Liver (tissue), 9 donors: Measurements from ENCODE around the gene CRHR1. TPM values are rescaled to one million over a fixed set of nuclear protein-coding genes. Genes with fewer than 3 reads are reported as not detected.

Experiments
- DNase-seq: peaks from one replicate; pipeline ENCODE4 v3.0.0-alpha.2; 2017; ENCODE audit warnings: low spot score
- H3K27ac ChIP-seq, 2 donors: one replicate each; pipeline ENCODE4 v1.7.0; 2013; ENCODE audit warnings: inconsistent platforms in 2 of 2, low read length in 2 of 2, control low read depth in 1 of 2, low read depth in 1 of 2, mild to moderate bottlenecking in 1 of 2
- H3K27me3 ChIP-seq, 4 donors: one replicate each; pipeline versions ENCODE4 v1.6.1 to v1.7.0; 2013; ENCODE audit warnings: low read length in 3 of 4, inconsistent platforms in 1 of 4, mild to moderate bottlenecking in 1 of 4, moderate library complexity in 1 of 4; ENCODE audit not compliant: control insufficient read depth in 4 of 4, insufficient read depth in 4 of 4
- H3K36me3 ChIP-seq, 4 donors: one replicate each; pipeline versions ENCODE4 v1.6.1 to v1.7.0; 2013; ENCODE audit warnings: low read length in 3 of 4, mild to moderate bottlenecking in 3 of 4, low read depth in 1 of 4, moderate library complexity in 1 of 4; ENCODE audit not compliant: control insufficient read depth in 4 of 4, insufficient read depth in 3 of 4
- H3K4me1 ChIP-seq, 4 donors: one replicate each; pipeline versions ENCODE4 v1.6.1 to v1.7.0; 2013; ENCODE audit warnings: low read length in 3 of 4, mild to moderate bottlenecking in 3 of 4, moderate library complexity in 1 of 4; ENCODE audit not compliant: control insufficient read depth in 4 of 4, insufficient read depth in 4 of 4
- H3K4me3 ChIP-seq, 3 donors: one replicate each; pipeline versions ENCODE4 v1.6.1 to v1.7.0; 2013; ENCODE audit warnings: low read length in 3 of 3, control low read depth in 1 of 3, low read depth in 1 of 3, mild to moderate bottlenecking in 1 of 3
- H3K9ac ChIP-seq, 2 donors: one replicate each; pipeline ENCODE4 v1.7.0; 2013; ENCODE audit warnings: low read length in 2 of 2, mild to moderate bottlenecking in 2 of 2, moderate library complexity in 2 of 2, control low read depth in 1 of 2, low read depth in 1 of 2
- H3K9me3 ChIP-seq, 4 donors: one replicate each; pipeline versions ENCODE4 v1.6.1 to v1.7.0; 2013; ENCODE audit warnings: low read length in 3 of 4; ENCODE audit not compliant: control insufficient read depth in 4 of 4
- EGR1 ChIP-seq, 2 donors: IDR thresholded peaks; 2 replicates each; pipeline ENCODE4 v1.6.1; 2016 to 2018; ENCODE audit warnings: antibody characterized with exemption in 2 of 2, low read depth in 2 of 2
- FOXA1 ChIP-seq: IDR thresholded peaks from 2 replicates; pipeline ENCODE4 v1.6.1; 2016; ENCODE audit warnings: antibody characterized with exemption
- FOXA2 ChIP-seq: IDR thresholded peaks from 2 replicates; pipeline ENCODE4 v1.6.1; 2016; ENCODE audit warnings: antibody characterized with exemption
- GABPA ChIP-seq, 2 donors: IDR thresholded peaks in 1 of 2; conservative IDR thresholded peaks in 1 of 2; 2 replicates each; pipeline ENCODE4 v1.6.1; 2016; ENCODE audit warnings: antibody characterized with exemption in 2 of 2, mild to moderate bottlenecking in 1 of 2, moderate library complexity in 1 of 2
- HNF4A ChIP-seq, 2 donors: conservative IDR thresholded peaks; 2 replicates each; pipeline ENCODE4 v1.6.1; 2016; ENCODE audit warnings: antibody characterized with exemption in 2 of 2, mild to moderate bottlenecking in 2 of 2
- HNF4G ChIP-seq: IDR thresholded peaks from 2 replicates; pipeline ENCODE4 v1.6.1; 2016; ENCODE audit warnings: antibody characterized with exemption
- JUND ChIP-seq, 2 donors: IDR thresholded peaks; 2 replicates each; pipeline ENCODE4 v1.6.1; 2016; ENCODE audit warnings: antibody characterized with exemption in 2 of 2
- NR2F2 ChIP-seq: IDR thresholded peaks from 2 replicates; pipeline ENCODE4 v1.6.1; 2016; ENCODE audit warnings: antibody characterized with exemption
- RAD21 ChIP-seq, 2 donors: IDR thresholded peaks; 2 replicates each; pipeline ENCODE4 v1.6.1; 2016; ENCODE audit warnings: antibody characterized with exemption in 2 of 2, mild to moderate bottlenecking in 2 of 2
- RXRA ChIP-seq, 2 donors: IDR thresholded peaks; 2 replicates each; pipeline ENCODE4 v1.6.1; 2017 to 2018; ENCODE audit warnings: antibody characterized with exemption in 2 of 2, mild to moderate bottlenecking in 1 of 2
- SP1 ChIP-seq: IDR thresholded peaks from 2 replicates; pipeline ENCODE4 v1.6.1; 2018; ENCODE audit warnings: antibody characterized with exemption, mild to moderate bottlenecking
- TAF1 ChIP-seq: conservative IDR thresholded peaks from 2 replicates; pipeline ENCODE4 v1.6.1; 2016; ENCODE audit warnings: antibody characterized with exemption, mild to moderate bottlenecking
- YY1 ChIP-seq: IDR thresholded peaks from 2 replicates; pipeline ENCODE4 v1.6.1; 2016; ENCODE audit warnings: antibody characterized with exemption, mild to moderate bottlenecking
- WGBS: extraction: QIAGEN DNeasy Blood & Tissue Kit; methylation state at CpG from one replicate; pipeline ENCODE4 v1.1.7; 2013; 5-methylcytosine and 5-hydroxymethylcytosine counted together
- polyA plus RNA-seq, 2 donors: library from polyadenylated mRNA; stranded (reverse) in 1 of 2; unstranded in 1 of 2; fragments of 200-250 nt in 1 of 2; fragments of >200 nt in 1 of 2; fragmentation: Nextera tagmentation in 1 of 2; extraction: Ambion mirVana in 1 of 2; gene quantifications; one replicate each; pipeline versions ENCODE4 v1.2.1 to v1.2.3, GENCODE V29; 2013 to 2015
- total RNA-seq, 2 donors: library from RNA; depleted of rRNA; stranded (reverse); fragments of >200 nt; gene quantifications; one replicate each; pipeline ENCODE4 v1.2.3, GENCODE V29; 2014
- TF ChIP-seq, protein P1 (sequence below): fragments of 150-350 bp; IDR thresholded peaks from 2 replicates; pipeline ENCODE4 v1.5.1; 2017; ENCODE audit warnings: improper control_type of control experiment, low read depth, low read length; ENCODE audit not compliant: missing input control
- TF ChIP-seq, protein P2 (sequence below): IDR thresholded peaks from 2 replicates; pipeline ENCODE4 v1.6.1; 2016; ENCODE audit warnings: antibody characterized with exemption
- TF ChIP-seq, protein P3 (sequence below): IDR thresholded peaks from 2 replicates; pipeline ENCODE4 v1.6.1; 2016; ENCODE audit warnings: antibody characterized with exemption, mild to moderate bottlenecking
- TF ChIP-seq, protein P4 (sequence below): IDR thresholded peaks from 2 replicates; pipeline ENCODE4 v1.6.1; 2016; ENCODE audit warnings: antibody characterized with exemption
- TF ChIP-seq, protein P5 (sequence below): IDR thresholded peaks from 2 replicates; pipeline ENCODE4 v1.6.1; 2016; ENCODE audit warnings: antibody characterized with exemption
- donor health status: healthy.
- donor health status: healthy.
- donor health status: healthy.
- donor health status: healthy.
- donor health status: healthy.

The CRHR1 gene
- total and polyA plus RNA-seq, 4 donors, result not detected

DNA sequence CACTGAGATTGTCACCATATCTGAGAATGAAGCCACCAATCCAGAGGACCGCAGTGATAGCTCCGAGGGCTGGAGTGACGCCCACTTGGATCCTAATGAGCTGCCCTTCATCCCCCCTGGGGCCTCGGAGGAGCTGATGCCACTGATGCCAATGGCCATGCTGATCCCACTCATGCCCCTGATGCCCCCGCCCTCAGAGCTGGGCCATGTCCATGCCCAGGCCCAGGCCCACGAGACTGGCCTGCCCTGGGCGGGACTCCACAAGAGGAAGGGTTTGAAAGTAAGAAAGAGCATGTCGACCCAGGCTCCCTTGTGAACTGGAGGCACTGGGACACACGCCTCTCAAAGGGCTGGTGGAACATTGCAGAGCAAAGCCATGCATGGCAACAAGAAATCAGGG, 62.5 kb downstream of the CRHR1 start:
- no peaks in the 10 kb centered on the region for H3K36me3 ChIP-seq
- WGBS, result 85% methylated on average over 9 of the region's 9 CpGs
- H3K9ac ChIP-seq, result no peak overlapping the region
- no peak for DNase-seq
- H3K4me3 ChIP-seq, result no peak overlapping the region
- H3K27me3 ChIP-seq, result no peaks in the 10 kb centered on the region
- no peak for TF ChIP-seq RAD21 (IDR thresholded peaks at IDR 0.05)
- TF ChIP-seq EGR1 (IDR thresholded peaks at IDR 0.05; ENCODE audit: low read depth in 2 of 2), result no peak
- TF ChIP-seq, protein P1, sequence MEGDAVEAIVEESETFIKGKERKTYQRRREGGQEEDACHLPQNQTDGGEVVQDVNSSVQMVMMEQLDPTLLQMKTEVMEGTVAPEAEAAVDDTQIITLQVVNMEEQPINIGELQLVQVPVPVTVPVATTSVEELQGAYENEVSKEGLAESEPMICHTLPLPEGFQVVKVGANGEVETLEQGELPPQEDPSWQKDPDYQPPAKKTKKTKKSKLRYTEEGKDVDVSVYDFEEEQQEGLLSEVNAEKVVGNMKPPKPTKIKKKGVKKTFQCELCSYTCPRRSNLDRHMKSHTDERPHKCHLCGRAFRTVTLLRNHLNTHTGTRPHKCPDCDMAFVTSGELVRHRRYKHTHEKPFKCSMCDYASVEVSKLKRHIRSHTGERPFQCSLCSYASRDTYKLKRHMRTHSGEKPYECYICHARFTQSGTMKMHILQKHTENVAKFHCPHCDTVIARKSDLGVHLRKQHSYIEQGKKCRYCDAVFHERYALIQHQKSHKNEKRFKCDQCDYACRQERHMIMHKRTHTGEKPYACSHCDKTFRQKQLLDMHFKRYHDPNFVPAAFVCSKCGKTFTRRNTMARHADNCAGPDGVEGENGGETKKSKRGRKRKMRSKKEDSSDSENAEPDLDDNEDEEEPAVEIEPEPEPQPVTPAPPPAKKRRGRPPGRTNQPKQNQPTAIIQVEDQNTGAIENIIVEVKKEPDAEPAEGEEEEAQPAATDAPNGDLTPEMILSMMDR, result no peak
- TF ChIP-seq GABPA (IDR thresholded peaks at IDR 0.05 in 1 of 2, conservative IDR thresholded peaks at IDR 0.05 in 1 of 2), result no peak
- no peak for TF ChIP-seq SP1
- TF ChIP-seq TAF1, result no peak
- TF ChIP-seq, protein P2, sequence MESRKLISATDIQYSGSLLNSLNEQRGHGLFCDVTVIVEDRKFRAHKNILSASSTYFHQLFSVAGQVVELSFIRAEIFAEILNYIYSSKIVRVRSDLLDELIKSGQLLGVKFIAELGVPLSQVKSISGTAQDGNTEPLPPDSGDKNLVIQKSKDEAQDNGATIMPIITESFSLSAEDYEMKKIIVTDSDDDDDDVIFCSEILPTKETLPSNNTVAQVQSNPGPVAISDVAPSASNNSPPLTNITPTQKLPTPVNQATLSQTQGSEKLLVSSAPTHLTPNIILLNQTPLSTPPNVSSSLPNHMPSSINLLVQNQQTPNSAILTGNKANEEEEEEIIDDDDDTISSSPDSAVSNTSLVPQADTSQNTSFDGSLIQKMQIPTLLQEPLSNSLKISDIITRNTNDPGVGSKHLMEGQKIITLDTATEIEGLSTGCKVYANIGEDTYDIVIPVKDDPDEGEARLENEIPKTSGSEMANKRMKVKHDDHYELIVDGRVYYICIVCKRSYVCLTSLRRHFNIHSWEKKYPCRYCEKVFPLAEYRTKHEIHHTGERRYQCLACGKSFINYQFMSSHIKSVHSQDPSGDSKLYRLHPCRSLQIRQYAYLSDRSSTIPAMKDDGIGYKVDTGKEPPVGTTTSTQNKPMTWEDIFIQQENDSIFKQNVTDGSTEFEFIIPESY, result no peak
- no peak for TF ChIP-seq HNF4G
- no peak for TF ChIP-seq FOXA1
- TF ChIP-seq JUND (IDR thresholded peaks at IDR 0.05), result no peak
- no peak for TF ChIP-seq NR2F2
- no peak for TF ChIP-seq HNF4A (conservative IDR thresholded peaks at IDR 0.05)
- TF ChIP-seq, protein P3, sequence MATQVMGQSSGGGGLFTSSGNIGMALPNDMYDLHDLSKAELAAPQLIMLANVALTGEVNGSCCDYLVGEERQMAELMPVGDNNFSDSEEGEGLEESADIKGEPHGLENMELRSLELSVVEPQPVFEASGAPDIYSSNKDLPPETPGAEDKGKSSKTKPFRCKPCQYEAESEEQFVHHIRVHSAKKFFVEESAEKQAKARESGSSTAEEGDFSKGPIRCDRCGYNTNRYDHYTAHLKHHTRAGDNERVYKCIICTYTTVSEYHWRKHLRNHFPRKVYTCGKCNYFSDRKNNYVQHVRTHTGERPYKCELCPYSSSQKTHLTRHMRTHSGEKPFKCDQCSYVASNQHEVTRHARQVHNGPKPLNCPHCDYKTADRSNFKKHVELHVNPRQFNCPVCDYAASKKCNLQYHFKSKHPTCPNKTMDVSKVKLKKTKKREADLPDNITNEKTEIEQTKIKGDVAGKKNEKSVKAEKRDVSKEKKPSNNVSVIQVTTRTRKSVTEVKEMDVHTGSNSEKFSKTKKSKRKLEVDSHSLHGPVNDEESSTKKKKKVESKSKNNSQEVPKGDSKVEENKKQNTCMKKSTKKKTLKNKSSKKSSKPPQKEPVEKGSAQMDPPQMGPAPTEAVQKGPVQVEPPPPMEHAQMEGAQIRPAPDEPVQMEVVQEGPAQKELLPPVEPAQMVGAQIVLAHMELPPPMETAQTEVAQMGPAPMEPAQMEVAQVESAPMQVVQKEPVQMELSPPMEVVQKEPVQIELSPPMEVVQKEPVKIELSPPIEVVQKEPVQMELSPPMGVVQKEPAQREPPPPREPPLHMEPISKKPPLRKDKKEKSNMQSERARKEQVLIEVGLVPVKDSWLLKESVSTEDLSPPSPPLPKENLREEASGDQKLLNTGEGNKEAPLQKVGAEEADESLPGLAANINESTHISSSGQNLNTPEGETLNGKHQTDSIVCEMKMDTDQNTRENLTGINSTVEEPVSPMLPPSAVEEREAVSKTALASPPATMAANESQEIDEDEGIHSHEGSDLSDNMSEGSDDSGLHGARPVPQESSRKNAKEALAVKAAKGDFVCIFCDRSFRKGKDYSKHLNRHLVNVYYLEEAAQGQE, result no peak
- TF ChIP-seq RXRA (IDR thresholded peaks at IDR 0.05), result no peak
- TF ChIP-seq, protein P4, sequence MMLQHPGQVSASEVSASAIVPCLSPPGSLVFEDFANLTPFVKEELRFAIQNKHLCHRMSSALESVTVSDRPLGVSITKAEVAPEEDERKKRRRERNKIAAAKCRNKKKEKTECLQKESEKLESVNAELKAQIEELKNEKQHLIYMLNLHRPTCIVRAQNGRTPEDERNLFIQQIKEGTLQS, result no peak
- TF ChIP-seq, protein P5, sequence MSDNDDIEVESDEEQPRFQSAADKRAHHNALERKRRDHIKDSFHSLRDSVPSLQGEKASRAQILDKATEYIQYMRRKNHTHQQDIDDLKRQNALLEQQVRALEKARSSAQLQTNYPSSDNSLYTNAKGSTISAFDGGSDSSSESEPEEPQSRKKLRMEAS, result no peak
- no peak for TF ChIP-seq FOXA2
- no peak for TF ChIP-seq YY1
- H3K4me1 ChIP-seq, result no peaks in the 10 kb centered on the region
- H3K27ac ChIP-seq, result no peak overlapping the region
- no peaks in the 10 kb centered on the region for H3K9me3 ChIP-seq

DNA sequence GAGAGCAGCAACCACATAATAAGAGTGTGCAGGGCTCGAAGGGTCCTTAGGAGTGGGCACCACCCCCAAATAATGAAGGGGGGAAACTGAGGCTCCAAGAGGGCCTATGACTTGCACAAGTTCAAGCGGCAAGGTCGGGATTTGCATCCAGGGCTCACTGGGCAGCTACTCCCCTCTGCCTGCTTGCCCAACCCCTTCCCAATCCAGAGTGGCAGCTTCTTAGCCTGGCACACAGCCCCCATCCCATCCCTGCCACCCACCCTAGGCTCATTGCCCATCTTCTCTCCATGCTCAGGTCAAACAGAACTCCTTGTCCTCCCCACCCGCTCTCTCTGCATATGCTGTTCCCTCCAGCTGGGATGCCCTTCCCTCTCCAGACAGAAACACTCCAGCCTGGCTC, 63.0 kb downstream of the CRHR1 start:
- no peak for DNase-seq
- WGBS, result 84% methylated on average over 4 of the region's 4 CpGs
- H3K27ac ChIP-seq, result no peak overlapping the region
- H3K27me3 ChIP-seq, result no peaks in the 10 kb centered on the region
- H3K4me3 ChIP-seq, result no peak overlapping the region
- no peaks in the 10 kb centered on the region for H3K9me3 ChIP-seq
- H3K9ac ChIP-seq, result no peak overlapping the region
- no peaks in the 10 kb centered on the region for H3K4me1 ChIP-seq
- TF ChIP-seq, protein P2, result no peak
- TF ChIP-seq JUND (IDR thresholded peaks at IDR 0.05), result no peak
- TF ChIP-seq, protein P5, result no peak
- TF ChIP-seq GABPA (IDR thresholded peaks at IDR 0.05 in 1 of 2, conservative IDR thresholded peaks at IDR 0.05 in 1 of 2), result no peak
- TF ChIP-seq FOXA1, result no peak
- TF ChIP-seq NR2F2, result no peak
- TF ChIP-seq HNF4G, result no peak
- TF ChIP-seq YY1, result no peak
- no peak for TF ChIP-seq RXRA (IDR thresholded peaks at IDR 0.05)
- no peak for TF ChIP-seq FOXA2
- TF ChIP-seq, protein P4, result no peak
- no peak for TF ChIP-seq RAD21 (IDR thresholded peaks at IDR 0.05)
- TF ChIP-seq HNF4A (conservative IDR thresholded peaks at IDR 0.05), result no peak
- no peaks in the 10 kb centered on the region for H3K36me3 ChIP-seq
